ENCODE measurements around the gene ADNP. TPM values are rescaled to one million over a fixed set of nuclear protein-coding genes. Genes with fewer than 3 reads are reported as not detected.

ADNP gene
- total RNA-seq, 2 experiments from 2014 or later: 66.1 to 81.2 TPM

GRCh38 chr20:50873585-50873984, 57.7 kb downstream of the ADNP start:
- no peak for DNase-seq
- Mint-ChIP-seq H3K27ac (no peak overlapping the region), H3K4me3 (no peak overlapping the region), H3K36me3 (peaks cover 6% of the 10 kb centered on the region), H3K27me3 (no peaks in the 10 kb centered on the region), H3K9me3 (ENCODE audit: low read depth) (no peaks in the 10 kb centered on the region), H3K4me1 (no peaks in the 10 kb centered on the region)
- CTCF ChIA-PET: interaction anchor here (2.2 kb wide), 1 partner anchor 56 kb away, joined by 5 read pairs; no protein-coding TSS in a partner anchor
- ATAC-seq: no peak

DNA sequence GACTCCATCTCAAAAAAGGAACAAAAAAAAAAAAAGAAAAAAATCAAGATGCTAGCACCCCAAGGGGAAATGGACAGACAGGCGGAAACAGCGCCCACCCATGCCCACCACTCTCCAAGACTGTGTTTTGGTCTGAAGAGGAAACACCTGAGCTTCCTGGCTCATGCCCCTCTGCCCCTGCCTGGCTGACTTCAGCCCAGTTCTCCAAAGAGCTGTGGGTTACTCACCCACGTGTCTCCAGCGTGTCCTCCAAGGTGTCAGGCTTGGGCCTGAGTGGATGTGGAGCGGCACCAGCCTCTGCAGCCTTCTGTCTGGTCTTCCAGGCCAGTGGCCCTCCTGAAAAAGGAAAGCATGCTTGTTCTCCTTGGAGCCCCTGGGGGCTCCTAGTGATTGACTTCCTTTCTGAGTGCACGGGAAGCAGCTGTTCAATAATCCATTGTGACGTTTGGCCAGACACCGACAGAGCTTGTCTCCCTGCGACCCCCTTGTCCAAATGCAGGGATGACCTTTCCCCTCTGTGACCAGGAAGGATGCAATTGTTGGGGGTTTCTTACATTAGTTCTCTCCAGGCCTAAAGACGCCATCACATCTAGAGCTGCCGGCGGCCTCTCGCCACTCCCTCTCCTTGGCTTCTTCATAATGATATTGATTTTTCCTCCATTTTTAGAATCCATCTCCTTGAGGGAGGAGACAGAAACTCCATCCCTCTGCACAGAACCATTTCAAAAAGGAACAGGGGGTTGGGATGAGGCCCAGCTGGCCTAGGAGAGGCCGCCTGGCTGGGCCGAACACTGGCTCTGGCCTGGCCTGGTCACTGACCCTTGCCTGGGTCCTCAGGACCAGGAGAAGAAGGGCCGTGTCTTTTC, 58.4 kb downstream of the ADNP start:
- H3K4me1 Mint-ChIP-seq: no peaks in the 10 kb centered on the region
- CTCF ChIA-PET: interaction anchor here (2.2 kb wide), 1 partner anchor 57 kb away, joined by 5 read pairs; no protein-coding TSS in a partner anchor
- DNase-seq (no peak), ATAC-seq (no peak)
- H3K4me3 Mint-ChIP-seq: no peak overlapping the region
- no peak overlapping the region for H3K27ac Mint-ChIP-seq
- H3K9me3 Mint-ChIP-seq (ENCODE audit: low read depth): no peaks in the 10 kb centered on the region
- no peaks in the 10 kb centered on the region for H3K27me3 Mint-ChIP-seq
- peaks cover 6% of the 10 kb centered on the region for H3K36me3 Mint-ChIP-seq

GRCh38 chr20:50870561-50871161, 60.6 kb downstream of the ADNP start:
- DNase-seq (no peak), ATAC-seq (no peak)
- no peak overlapping the region for H3K4me3 Mint-ChIP-seq
- H3K27me3 Mint-ChIP-seq: no peaks in the 10 kb centered on the region
- no peak overlapping the region for H3K27ac Mint-ChIP-seq
- H3K36me3 Mint-ChIP-seq: peaks cover 1% of the 10 kb centered on the region
- H3K4me1 Mint-ChIP-seq: no peaks in the 10 kb centered on the region
- H3K9me3 Mint-ChIP-seq (ENCODE audit: low read depth): no peaks in the 10 kb centered on the region
- CTCF ChIA-PET: interaction anchor here (0.5 to 2.5 kb wide), 3 partner anchors 52 to 76 kb away, joined by 3 to 8 read pairs (median 3); partner anchors contain the start of gene BCAS4

DNA sequence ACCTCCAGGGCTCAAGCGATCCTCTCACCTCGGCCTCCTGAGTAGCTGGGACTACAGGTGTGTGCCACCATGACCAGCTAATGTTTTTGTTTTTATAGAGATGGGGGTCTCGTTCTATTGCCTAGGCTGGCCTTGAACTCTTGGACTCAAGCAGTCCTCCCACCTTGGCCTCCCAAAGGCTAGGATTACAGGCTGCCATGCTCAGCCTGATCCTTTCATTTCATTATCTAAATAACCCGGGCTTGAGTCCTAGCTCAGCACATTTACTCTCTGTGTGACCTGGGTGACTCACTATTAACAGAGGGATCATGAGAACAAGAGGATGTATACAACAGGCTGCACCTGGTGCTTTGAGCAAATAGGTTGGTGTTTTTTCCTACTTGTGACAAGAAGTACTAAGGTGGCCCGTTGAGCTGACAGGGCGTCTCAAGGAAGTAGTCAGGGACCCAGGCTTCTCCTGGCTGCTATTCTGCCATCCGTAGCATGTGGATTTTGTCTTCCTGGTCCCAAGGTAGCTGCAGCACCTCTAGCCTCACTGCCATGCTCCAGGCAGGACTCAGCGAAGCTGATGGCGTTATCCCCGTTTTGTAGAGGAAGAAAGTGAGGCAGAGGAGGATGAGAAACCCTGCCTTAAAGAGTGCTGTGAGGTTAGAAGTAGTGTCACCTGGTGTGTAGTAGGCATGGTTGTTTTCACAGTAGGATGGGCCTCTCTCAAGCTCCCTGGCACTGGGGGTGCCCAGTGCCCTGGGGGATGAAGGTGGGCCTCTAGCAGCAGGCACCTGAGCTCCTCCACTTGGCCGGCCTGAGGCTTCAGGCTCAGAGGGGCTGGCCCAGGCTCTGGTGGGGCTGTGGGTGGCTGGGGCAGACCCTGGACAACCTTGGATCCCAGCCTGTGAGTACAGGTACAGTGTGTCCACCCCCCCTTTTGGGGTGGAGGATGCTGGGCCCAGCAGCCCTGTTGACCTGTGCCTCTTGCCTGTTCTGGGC, 62.4 kb downstream of the ADNP start:
- Mint-ChIP-seq H3K27me3 (no peaks in the 10 kb centered on the region), H3K4me1 (no peaks in the 10 kb centered on the region), H3K27ac (peak overlapping the region; percentile 6), H3K4me3 (no peak overlapping the region), H3K9me3 (ENCODE audit: low read depth) (no peaks in the 10 kb centered on the region), H3K36me3 (no peaks in the 10 kb centered on the region)
- no peak for DNase-seq
- CTCF ChIA-PET: interaction anchor here (2.5 kb wide), 1 partner anchor 74 kb away, joined by 8 read pairs; the partner anchor contains the start of gene BCAS4
- ATAC-seq: no peak

DNA sequence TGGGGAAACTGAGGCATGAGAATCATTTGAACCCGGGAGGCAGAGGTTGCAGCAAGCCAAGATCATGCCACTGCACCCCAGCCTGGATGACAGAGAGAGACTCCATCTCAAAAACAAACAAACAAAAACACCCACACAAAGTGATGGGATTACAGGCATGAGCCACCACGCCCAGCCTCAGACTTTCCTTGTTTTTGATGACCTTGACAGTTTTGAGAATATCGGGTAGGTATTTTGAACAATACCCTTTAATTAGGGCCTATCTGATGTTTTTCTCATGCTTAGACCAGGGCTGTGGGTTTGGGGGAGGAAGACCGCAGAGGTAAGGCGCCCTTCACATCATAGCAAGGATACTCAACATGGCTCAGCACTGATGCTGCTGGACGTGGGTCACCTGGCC, 63.4 kb downstream of the ADNP start:
- Mint-ChIP-seq H3K27ac (no peak overlapping the region), H3K27me3 (no peaks in the 10 kb centered on the region), H3K36me3 (no peaks in the 10 kb centered on the region), H3K4me3 (no peak overlapping the region), H3K9me3 (ENCODE audit: low read depth) (no peaks in the 10 kb centered on the region), H3K4me1 (no peaks in the 10 kb centered on the region)
- DNase-seq (no peak), ATAC-seq (no peak)
- CTCF ChIA-PET: no interaction called here

DNA sequence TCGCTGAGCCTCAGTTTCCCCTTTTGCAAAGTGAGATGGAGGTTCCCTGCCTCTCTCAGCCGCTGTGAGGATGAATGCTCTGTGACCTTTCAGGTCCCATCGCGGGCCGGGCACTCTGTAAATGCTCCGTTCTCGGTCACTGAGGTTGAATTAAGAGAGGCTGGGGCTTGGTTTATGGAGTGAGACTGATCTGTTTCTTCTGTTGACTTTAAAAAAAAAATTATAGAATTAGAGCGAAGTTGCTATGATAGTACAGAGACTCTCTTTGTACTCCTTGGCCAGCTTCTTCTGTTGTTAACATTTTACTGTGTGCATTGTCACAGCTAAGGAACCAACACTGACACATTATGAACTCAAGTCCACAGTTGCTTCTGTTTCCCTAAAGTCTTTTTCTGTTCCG, 64.4 kb downstream of the ADNP start:
- CTCF ChIA-PET: interaction anchor here (1.3 kb wide), 1 partner anchor 48 kb away, joined by 3 read pairs; no protein-coding TSS in a partner anchor
- Mint-ChIP-seq H3K4me3 (no peak overlapping the region), H3K9me3 (ENCODE audit: low read depth) (no peaks in the 10 kb centered on the region), H3K27me3 (no peaks in the 10 kb centered on the region), H3K4me1 (no peaks in the 10 kb centered on the region), H3K27ac (no peak overlapping the region), H3K36me3 (no peaks in the 10 kb centered on the region)
- DNase-seq (no peak), ATAC-seq (no peak)

DNA sequence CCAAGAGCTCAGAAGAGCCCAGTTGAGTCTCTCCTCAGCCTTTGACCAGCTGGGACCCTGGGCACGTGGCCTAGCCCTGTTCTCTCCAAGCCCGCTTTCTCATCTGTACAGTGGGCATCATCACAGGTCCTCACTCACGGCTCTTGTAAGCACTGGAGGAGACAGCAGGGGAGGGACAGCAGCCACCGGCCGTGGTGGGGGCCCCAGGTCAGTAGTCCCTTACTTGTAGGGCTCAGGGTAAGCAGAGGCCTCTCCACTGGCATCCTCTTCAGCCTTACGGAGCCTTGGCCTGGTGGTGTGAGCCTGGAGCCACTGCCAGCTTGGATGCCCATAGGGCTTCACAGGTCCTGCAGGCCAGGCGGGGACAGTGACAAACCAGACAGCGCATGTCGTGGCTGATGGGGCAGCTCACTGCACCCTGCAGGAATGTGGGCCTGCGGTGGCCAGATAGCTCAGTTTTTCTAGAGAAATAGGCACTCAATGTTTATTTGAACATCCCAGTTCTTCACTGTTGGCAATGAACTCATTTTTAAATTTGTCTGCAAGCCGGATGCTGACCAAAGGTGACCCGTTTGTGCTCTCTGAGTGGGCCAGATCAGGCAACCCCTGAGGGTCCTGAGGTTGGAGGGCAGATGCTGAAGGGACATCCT, 65.1 kb downstream of the ADNP start:
- CTCF ChIA-PET: interaction anchor here (1.3 kb wide), 1 partner anchor 47 kb away, joined by 3 read pairs; no protein-coding TSS in a partner anchor
- ATAC-seq (no peak), DNase-seq (no peak)
- no peak overlapping the region for H3K27ac Mint-ChIP-seq
- no peaks in the 10 kb centered on the region for H3K4me1 Mint-ChIP-seq
- no peak overlapping the region for H3K4me3 Mint-ChIP-seq
- H3K9me3 Mint-ChIP-seq (ENCODE audit: low read depth): no peaks in the 10 kb centered on the region
- H3K36me3 Mint-ChIP-seq: no peaks in the 10 kb centered on the region
- H3K27me3 Mint-ChIP-seq: no peaks in the 10 kb centered on the region

- no peak for ATAC-seq
- CTCF ChIA-PET: no interaction called here
Observed at GRCh38 chr20:50865591-50865990, 65.6 kb downstream of the ADNP start.

GRCh38 chr20:50865114-50865513, 66.1 kb downstream of the ADNP start:
- no peaks in the 10 kb centered on the region for H3K4me1 Mint-ChIP-seq
- H3K9me3 Mint-ChIP-seq (ENCODE audit: low read depth): no peaks in the 10 kb centered on the region
- no peaks in the 10 kb centered on the region for H3K36me3 Mint-ChIP-seq
- ATAC-seq (no peak), DNase-seq (no peak)
- no peaks in the 10 kb centered on the region for H3K27me3 Mint-ChIP-seq
- CTCF ChIA-PET: no interaction called here
- H3K4me3 Mint-ChIP-seq: no peak overlapping the region
- no peak overlapping the region for H3K27ac Mint-ChIP-seq

More at GRCh38 chr20:50865591-50865990, 65.6 kb downstream of the ADNP start:
- no peaks in the 10 kb centered on the region for H3K4me1 Mint-ChIP-seq
- no peak overlapping the region for H3K4me3 Mint-ChIP-seq
- no peaks in the 10 kb centered on the region for H3K27me3 Mint-ChIP-seq
- DNase-seq: no peak
- no peak overlapping the region for H3K27ac Mint-ChIP-seq
- no peaks in the 10 kb centered on the region for H3K36me3 Mint-ChIP-seq
- H3K9me3 Mint-ChIP-seq (ENCODE audit: low read depth): no peaks in the 10 kb centered on the region

GRCh38 chr20:50862546-50862945, 68.7 kb downstream of the ADNP start:
- H3K27ac Mint-ChIP-seq: no peak overlapping the region
- ATAC-seq (no peak), DNase-seq (no peak)
- CTCF ChIA-PET: interaction anchor here (1.5 to 2.5 kb wide), 2 partner anchors 68 to 71 kb away, joined by 3 to 7 read pairs; partner anchors contain the start of gene BCAS4
- H3K9me3 Mint-ChIP-seq (ENCODE audit: low read depth): no peaks in the 10 kb centered on the region
- no peaks in the 10 kb centered on the region for H3K27me3 Mint-ChIP-seq
- no peaks in the 10 kb centered on the region for H3K4me1 Mint-ChIP-seq
- no peak overlapping the region for H3K4me3 Mint-ChIP-seq
- no peaks in the 10 kb centered on the region for H3K36me3 Mint-ChIP-seq

GRCh38 chr20:50861012-50861411, 70.2 kb downstream of the ADNP start:
- no peak overlapping the region for H3K4me3 Mint-ChIP-seq
- ATAC-seq (no peak), DNase-seq (no peak)
- no peak overlapping the region for H3K27ac Mint-ChIP-seq
- CTCF ChIA-PET: interaction anchor here (2.5 kb wide), 1 partner anchor 66 kb away, joined by 7 read pairs; the partner anchor contains the start of gene BCAS4
- H3K4me1 Mint-ChIP-seq: no peaks in the 10 kb centered on the region
- H3K36me3 Mint-ChIP-seq: no peaks in the 10 kb centered on the region
- no peaks in the 10 kb centered on the region for H3K27me3 Mint-ChIP-seq
- H3K9me3 Mint-ChIP-seq (ENCODE audit: low read depth): no peaks in the 10 kb centered on the region

GRCh38 chr20:50859161-50859560, 72.1 kb downstream of the ADNP start:
- ATAC-seq: no peak
- Mint-ChIP-seq H3K27me3 (no peaks in the 10 kb centered on the region), H3K4me3 (no peak overlapping the region), H3K9me3 (ENCODE audit: low read depth) (no peaks in the 10 kb centered on the region), H3K4me1 (peaks cover 4% of the 10 kb centered on the region), H3K27ac (no peak overlapping the region), H3K36me3 (peaks cover 2% of the 10 kb centered on the region)
- DNase-seq: no peak
- CTCF ChIA-PET: interaction anchor here (1.5 kb wide), 1 partner anchor 41 kb away, joined by 5 read pairs; no protein-coding TSS in a partner anchor

Data from activated CD8-positive, alpha-beta memory T cell treated with anti-CD3 and anti-CD28 coated beads, Interleukin-2, amount 10 ng/mL, durations not matched to agents 7 days and 5 days (primary cell).